Measurements from ENCODE around the gene ADARB2.
"Not testable (repeated sequence)": the region's sequence is repeated elsewhere in the genome, so short reads cannot be mapped to it uniquely, and the experiment has no call there.

ADARB2 gene

GRCh38 chr10:1424648-1425047 is 312.7 kb downstream of the ADARB2 start:
- DNase-seq (ENCODE audit: low read depth): no peak

- no peak for DNase-seq (ENCODE audit: low read depth)
Observed at GRCh38 chr10:1423676-1424253, 313.6 kb downstream of the ADARB2 start.

- no peak for DNase-seq (ENCODE audit: low read depth)
Observed at GRCh38 chr10:1422275-1422674, 315.1 kb downstream of the ADARB2 start.

GRCh38 chr10:1420661-1421362 is 316.5 kb downstream of the ADARB2 start:
- DNase-seq (ENCODE audit: low read depth): peak; percentile 2

- DNase-seq (ENCODE audit: low read depth): no peak
Observed at GRCh38 chr10:1419796-1420610, 317.3 kb downstream of the ADARB2 start.

- no peak for DNase-seq (ENCODE audit: low read depth)
Observed at GRCh38 chr10:1418031-1418550, 319.2 kb downstream of the ADARB2 start.

- DNase-seq (ENCODE audit: low read depth): no peak
Observed at GRCh38 chr10:1417574-1417973, 319.8 kb downstream of the ADARB2 start.

- DNase-seq (ENCODE audit: low read depth): no peak
Observed at GRCh38 chr10:1416456-1417037, 320.8 kb downstream of the ADARB2 start.

GRCh38 chr10:1414893-1415292 is 322.4 kb downstream of the ADARB2 start:
- DNase-seq (ENCODE audit: low read depth): no peak

GRCh38 chr10:1414346-1414745 is 323.0 kb downstream of the ADARB2 start:
- DNase-seq (ENCODE audit: low read depth): not testable (repeated sequence)

GRCh38 chr10:1413823-1414222 is 323.5 kb downstream of the ADARB2 start:
- no peak for DNase-seq (ENCODE audit: low read depth)

- DNase-seq (ENCODE audit: low read depth): no peak
Observed at GRCh38 chr10:1413256-1413655, 324.1 kb downstream of the ADARB2 start.

- no peak for DNase-seq (ENCODE audit: low read depth)
Observed at GRCh38 chr10:1412531-1413189, 324.7 kb downstream of the ADARB2 start.

GRCh38 chr10:1411956-1412355 is 325.4 kb downstream of the ADARB2 start:
- no peak for DNase-seq (ENCODE audit: low read depth)

- DNase-seq (ENCODE audit: low read depth): no peak
Observed at GRCh38 chr10:1411451-1411850, 325.9 kb downstream of the ADARB2 start.

GRCh38 chr10:1410469-1411395 is 326.6 kb downstream of the ADARB2 start:
- no peak for DNase-seq (ENCODE audit: low read depth)

- no peak for DNase-seq (ENCODE audit: low read depth)
Observed at GRCh38 chr10:1410032-1410431, 327.3 kb downstream of the ADARB2 start.

GRCh38 chr10:1409392-1409791 is 327.9 kb downstream of the ADARB2 start:
- DNase-seq (ENCODE audit: low read depth): no peak

- DNase-seq (ENCODE audit: low read depth): no peak
Observed at GRCh38 chr10:1408651-1409367, 328.5 kb downstream of the ADARB2 start.
